ENCODE data around the gene MYLK3.

Gene MYLK3

DNA sequence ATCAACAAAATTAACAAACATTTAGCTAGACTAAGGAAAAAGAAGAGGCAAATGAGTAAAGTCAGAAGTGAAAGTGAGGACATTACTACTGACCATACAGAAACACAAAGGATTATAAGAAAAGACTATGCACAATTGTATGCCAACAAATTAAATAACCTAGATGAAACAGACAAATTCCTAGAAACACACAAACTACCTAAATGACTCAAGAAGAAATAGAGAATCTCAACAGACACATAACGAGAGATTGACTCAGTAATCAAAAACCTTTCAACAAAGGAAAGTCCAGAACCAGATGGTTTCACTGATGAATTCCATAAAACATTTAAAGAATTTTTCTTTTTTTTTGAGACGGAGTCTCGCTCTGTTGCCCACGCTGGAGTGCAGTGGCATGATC lies 35.7 kb upstream of the MYLK3 start:
- DNase-seq, result no peak
- no peak overlapping the region for H3K27ac ChIP-seq
- TF ChIP-seq, protein P1, sequence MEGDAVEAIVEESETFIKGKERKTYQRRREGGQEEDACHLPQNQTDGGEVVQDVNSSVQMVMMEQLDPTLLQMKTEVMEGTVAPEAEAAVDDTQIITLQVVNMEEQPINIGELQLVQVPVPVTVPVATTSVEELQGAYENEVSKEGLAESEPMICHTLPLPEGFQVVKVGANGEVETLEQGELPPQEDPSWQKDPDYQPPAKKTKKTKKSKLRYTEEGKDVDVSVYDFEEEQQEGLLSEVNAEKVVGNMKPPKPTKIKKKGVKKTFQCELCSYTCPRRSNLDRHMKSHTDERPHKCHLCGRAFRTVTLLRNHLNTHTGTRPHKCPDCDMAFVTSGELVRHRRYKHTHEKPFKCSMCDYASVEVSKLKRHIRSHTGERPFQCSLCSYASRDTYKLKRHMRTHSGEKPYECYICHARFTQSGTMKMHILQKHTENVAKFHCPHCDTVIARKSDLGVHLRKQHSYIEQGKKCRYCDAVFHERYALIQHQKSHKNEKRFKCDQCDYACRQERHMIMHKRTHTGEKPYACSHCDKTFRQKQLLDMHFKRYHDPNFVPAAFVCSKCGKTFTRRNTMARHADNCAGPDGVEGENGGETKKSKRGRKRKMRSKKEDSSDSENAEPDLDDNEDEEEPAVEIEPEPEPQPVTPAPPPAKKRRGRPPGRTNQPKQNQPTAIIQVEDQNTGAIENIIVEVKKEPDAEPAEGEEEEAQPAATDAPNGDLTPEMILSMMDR (IDR thresholded peaks at IDR 0.05), result no peak
- H3K9me3 ChIP-seq, result peaks cover 0 to 6% (median 0%) of the 10 kb centered on the region in 3 donors
- intact Hi-C loops (cut with DNase I; ENCODE audit: low total_unique reads), result no loop called here
- H3K27me3 ChIP-seq, result no peaks in the 10 kb centered on the region
- no peaks in the 10 kb centered on the region for H3K36me3 ChIP-seq
- H3K4me1 ChIP-seq, result no peaks in the 10 kb centered on the region
- H3K4me3 ChIP-seq, result no peak overlapping the region

DNA sequence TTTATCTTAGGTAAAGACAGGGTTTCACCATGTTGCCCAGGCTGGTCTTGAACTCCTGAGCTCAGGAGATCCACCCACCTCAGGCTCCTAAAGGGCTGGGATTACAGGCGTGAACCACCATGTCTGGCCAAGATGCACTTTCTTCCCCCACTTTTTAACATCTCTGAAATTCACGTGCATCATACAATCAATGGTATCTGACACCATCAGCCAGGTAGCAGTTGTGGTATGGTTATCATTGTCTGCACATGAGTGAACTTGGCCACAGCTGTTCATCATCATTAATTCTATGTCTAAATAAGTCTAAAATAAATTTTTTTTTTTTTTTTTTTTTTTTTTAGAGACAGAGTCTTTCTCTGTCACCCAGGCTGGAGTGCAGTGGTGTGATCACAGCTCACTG lies 34.2 kb upstream of the MYLK3 start:
- Histone ChIP-seq H3K36me3 (no peaks in the 10 kb centered on the region), H3K27ac (no peak overlapping the region), H3K4me3 (no peak overlapping the region), H3K9me3 (peaks cover 0 to 6% (median 0%) of the 10 kb centered on the region in 3 donors), H3K4me1 (no peaks in the 10 kb centered on the region), H3K27me3 (no peaks in the 10 kb centered on the region)
- intact Hi-C loops (cut with DNase I; ENCODE audit: low total_unique reads), result no loop called here
- no peak for DNase-seq
- TF ChIP-seq, protein P1 (IDR thresholded peaks at IDR 0.05), result no peak

DNA sequence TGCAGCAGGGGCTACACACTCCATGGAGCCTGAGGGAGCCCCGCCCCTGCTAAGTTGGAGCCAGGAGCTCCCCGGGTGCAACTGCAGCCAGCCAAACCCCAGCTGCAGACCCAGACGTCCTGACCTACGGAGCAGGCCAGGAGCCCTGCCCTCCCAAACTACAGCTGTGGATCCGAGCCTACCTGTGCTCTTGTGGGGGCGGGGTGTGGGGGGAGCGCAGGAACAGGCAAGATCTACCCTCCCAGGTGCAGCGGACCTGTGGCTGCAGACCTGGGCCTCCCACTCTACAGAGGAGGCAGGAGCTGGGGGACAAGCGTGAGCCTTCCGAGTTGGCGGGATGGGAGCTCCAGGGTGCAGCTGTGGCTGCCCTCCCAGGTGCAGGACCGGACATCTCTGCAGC lies 29.7 kb upstream of the MYLK3 start:
- Histone ChIP-seq H3K9me3 (no peaks in the 10 kb centered on the region), H3K36me3 (no peaks in the 10 kb centered on the region), H3K27ac (no peak overlapping the region), H3K27me3 (no peaks in the 10 kb centered on the region), H3K4me1 (no peaks in the 10 kb centered on the region), H3K4me3 (no peak overlapping the region)
- intact Hi-C loops (cut with DNase I; ENCODE audit: low total_unique reads), result no loop called here
- DNase-seq, result no peak
- TF ChIP-seq, protein P1 (IDR thresholded peaks at IDR 0.05), result no peak

DNA sequence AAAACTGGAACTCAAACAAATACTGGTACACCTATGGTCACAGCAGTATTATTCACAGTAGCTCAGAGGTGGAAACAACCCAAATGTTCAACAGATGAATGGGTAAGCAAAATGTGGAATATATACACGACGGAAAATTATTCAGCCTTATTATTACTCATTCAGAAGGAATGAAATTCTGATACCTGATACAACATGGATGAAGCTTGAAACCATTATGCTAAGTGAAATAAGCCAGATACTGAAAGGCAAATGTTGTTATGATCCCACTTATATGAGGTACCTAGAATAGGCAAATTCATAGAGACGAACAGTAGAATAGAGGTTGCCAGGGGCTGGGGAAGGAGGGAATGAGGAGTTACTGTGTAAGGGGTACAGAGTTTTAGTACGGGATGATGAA lies 27.1 kb upstream of the MYLK3 start:
- Histone ChIP-seq H3K27me3 (no peaks in the 10 kb centered on the region), H3K4me1 (no peaks in the 10 kb centered on the region), H3K4me3 (no peak overlapping the region), H3K27ac (no peak overlapping the region), H3K36me3 (no peaks in the 10 kb centered on the region), H3K9me3 (no peaks in the 10 kb centered on the region)
- TF ChIP-seq, protein P1 (IDR thresholded peaks at IDR 0.05), result no peak
- intact Hi-C loops (cut with DNase I; ENCODE audit: low total_unique reads), result no loop called here
- DNase-seq, result no peak

DNA sequence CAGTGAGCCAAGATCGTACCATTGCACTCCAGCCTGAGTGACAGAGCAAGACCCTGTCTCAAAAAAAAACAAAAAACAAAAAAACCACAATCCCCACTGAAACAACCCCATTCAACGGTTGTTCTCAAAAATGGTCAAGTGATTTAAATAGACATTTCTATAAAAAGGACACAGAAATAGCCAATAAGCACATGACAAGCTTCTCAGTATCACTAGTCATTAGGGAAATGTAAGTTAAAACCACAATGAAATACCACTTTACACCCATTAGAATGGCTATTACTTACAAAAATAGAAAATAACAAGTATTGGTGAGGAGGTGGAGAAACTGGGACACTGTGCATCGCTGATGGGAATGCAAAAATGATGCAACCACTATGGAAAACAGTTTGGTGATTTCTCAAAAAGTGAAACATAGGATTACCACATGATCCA lies 26.6 kb upstream of the MYLK3 start:
- Histone ChIP-seq H3K9me3 (no peaks in the 10 kb centered on the region), H3K36me3 (no peaks in the 10 kb centered on the region), H3K27me3 (no peaks in the 10 kb centered on the region), H3K4me1 (no peaks in the 10 kb centered on the region), H3K27ac (no peak overlapping the region), H3K4me3 (no peak overlapping the region)
- intact Hi-C loops (cut with DNase I; ENCODE audit: low total_unique reads), result no loop called here
- TF ChIP-seq, protein P1 (IDR thresholded peaks at IDR 0.05), result no peak
- DNase-seq, result no peak

DNA sequence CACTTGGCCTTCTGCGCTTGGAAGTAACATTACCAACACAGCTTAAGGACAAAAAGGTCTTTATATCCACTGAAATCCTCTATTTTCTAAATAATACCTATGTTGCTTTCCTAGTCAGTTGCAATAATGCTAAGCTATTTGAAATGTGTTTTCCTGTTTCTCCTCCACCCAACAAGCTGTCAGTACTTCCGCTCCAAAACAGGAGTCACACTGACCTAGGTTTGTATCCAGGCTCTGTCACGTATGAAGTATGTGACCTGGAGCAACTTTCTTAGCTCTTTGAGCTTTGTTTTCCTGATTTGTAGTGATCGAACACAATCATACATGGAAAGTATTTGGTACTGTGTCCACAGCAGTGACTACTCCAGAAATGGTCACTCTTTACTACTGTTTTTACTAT lies 24.3 kb upstream of the MYLK3 start:
- H3K9me3 ChIP-seq, result no peaks in the 10 kb centered on the region
- no peak overlapping the region for H3K4me3 ChIP-seq
- no peaks in the 10 kb centered on the region for H3K36me3 ChIP-seq
- H3K27ac ChIP-seq, result no peak overlapping the region
- no peak for DNase-seq
- no peaks in the 10 kb centered on the region for H3K27me3 ChIP-seq
- TF ChIP-seq, protein P1 (IDR thresholded peaks at IDR 0.05), result no peak
- intact Hi-C loops (cut with DNase I; ENCODE audit: low total_unique reads), result no loop called here
- H3K4me1 ChIP-seq, result no peaks in the 10 kb centered on the region
